GM12878 (cell line): ENCODE results near the gene GNAI2. TPM values are rescaled to one million over a fixed set of nuclear protein-coding genes. Genes with fewer than 3 reads are reported as not detected.

Experiments
- ATAC-seq: fragments of 200-7000 bp; cut with Tn5 transposase; 3 replicates; pipeline ENCODE4 v1.9.1; 2020; ENCODE audit warnings: mild to moderate bottlenecking, moderate library complexity
- BruUV-seq: library from RNA; stranded (reverse); fragments of 400-500 nt; replicated peaks from 2 replicates; lab custom pipeline; 2021; lab: Mats Ljungman, UMichigan
- CTCF ChIA-PET: fragments of 300-600 bp; sonication (Branson Sonifier 250); formaldehyde crosslinking; extraction: SDS; loops from one replicate; lab custom pipeline; 2021; ENCODE audit warnings: inconsistent platforms; lab: Yijun Ruan, JAX
- POLR2A ChIA-PET: fragments of 350-600 bp; formaldehyde crosslinking; extraction: SDS; loops from one replicate; lab custom pipeline; 2021; ENCODE audit warnings: inconsistent platforms; lab: Charles Lee
- RAD21 ChIA-PET: fragments of 300-600 bp; sonication (Branson Sonifier 250); formaldehyde crosslinking; loops from one replicate; lab custom pipeline; 2023; ENCODE audit warnings: antibody characterized with exemption; ENCODE audit not compliant: unreplicated experiment; lab: Charles Lee
- SMC1A ChIA-PET: fragments of 300-600 bp; sonication (Branson Sonifier 250); formaldehyde crosslinking; loops from one replicate; lab custom pipeline; 2023; ENCODE audit not compliant: unreplicated experiment, uncharacterized antibody; lab: Charles Lee
- DNase-seq: peaks from one replicate; pipeline ENCODE4 v3.0.0-alpha.2; 2011; ENCODE audit warnings: low read depth, low spot score
- FAIRE-seq: peaks from 3 replicates; lab custom pipeline; 2011; peaks lifted over from hg19 to GRCh38; lab: Jason Lieb, UNC
- H2AFZ ChIP-seq: 2 replicates; pipeline ENCODE4 v1.6.0; 2011; ENCODE audit warnings: low read depth, low read length, control low read depth; ENCODE audit not compliant: control insufficient read depth
- H3K27ac ChIP-seq: 2 replicates; pipeline ENCODE4 v1.5.1; 2011; ENCODE audit warnings: control low read depth; ENCODE audit not compliant: control insufficient read depth, insufficient read depth
- H3K27me3 ChIP-seq, 2 experiments: replicated peaks in 1 of 2; 2 replicates each; pipeline versions ENCODE4 v1.6.0 to v1.6.1; 2011; ENCODE audit warnings: low read length in 1 of 2; ENCODE audit not compliant: control insufficient read depth in 2 of 2, insufficient read depth in 2 of 2
- H3K36me3 ChIP-seq, 2 experiments: 2 replicates each; pipeline ENCODE4 v1.5.1; 2011; ENCODE audit warnings: low read length in 1 of 2; ENCODE audit not compliant: control insufficient read depth in 2 of 2, insufficient read depth in 2 of 2
- H3K4me1 ChIP-seq: 2 replicates; pipeline ENCODE4 v1.6.1; 2011; ENCODE audit warnings: mild to moderate bottlenecking, low read length, moderate library complexity, mixed read lengths; ENCODE audit not compliant: control insufficient read depth, insufficient read depth
- H3K4me2 ChIP-seq: 2 replicates; pipeline ENCODE4 v1.6.0; 2011; ENCODE audit warnings: control low read depth; ENCODE audit not compliant: control insufficient read depth, insufficient read depth
- H3K4me3 ChIP-seq: fragments of 200-600 bp; sonication (generic); 2 replicates; pipeline ENCODE4 v1.5.1; 2016
- H3K79me2 ChIP-seq: 2 replicates; pipeline ENCODE4 v1.6.0; 2011; ENCODE audit warnings: low read length; ENCODE audit not compliant: control insufficient read depth, insufficient read depth
- H3K9ac ChIP-seq: 2 replicates; pipeline ENCODE4 v1.8.0; 2011; ENCODE audit warnings: low read length, control low read depth, mixed read lengths; ENCODE audit not compliant: control insufficient read depth, insufficient read depth
- H3K9me3 ChIP-seq: replicated peaks from 3 replicates; pipeline ENCODE4 v1.5.1; 2011; ENCODE audit warnings: mild to moderate bottlenecking, low read length; ENCODE audit not compliant: control insufficient read depth, insufficient read depth
- H4K20me1 ChIP-seq: 2 replicates; pipeline ENCODE4 v1.6.0; 2011; ENCODE audit not compliant: control insufficient read depth, insufficient read depth
- ATF7 ChIP-seq: fragments of 450-650 bp; IDR thresholded peaks from 2 replicates; pipeline ENCODE4 v1.6.1; 2016; ENCODE audit warnings: low read depth, mild to moderate bottlenecking
- BHLHE40 ChIP-seq, 2 experiments: fragments of 450-650 bp in 1 of 2; IDR thresholded peaks; 2 replicates each; pipeline ENCODE4 v1.6.1; 2011 to 2017; ENCODE audit warnings: low read depth in 2 of 2, borderline replicate concordance in 1 of 2, improper control_type of control experiment in 1 of 2, low read length in 1 of 2, mild to moderate bottlenecking in 1 of 2
- HDGF ChIP-seq: fragments of 450-650 bp; IDR thresholded peaks from 2 replicates; pipeline ENCODE4 v1.6.1; 2016; ENCODE audit warnings: antibody characterized with exemption
- IKZF1 ChIP-seq: fragments of 450-650 bp; conservative IDR thresholded peaks from 2 replicates; pipeline ENCODE4 v1.6.1; 2017; ENCODE audit warnings: antibody characterized with exemption, mild to moderate bottlenecking
- KAT2A ChIP-seq: conservative IDR thresholded peaks from 2 replicates; pipeline ENCODE4 v1.6.1; 2011; ENCODE audit warnings: low read depth, low read length; ENCODE audit not compliant: control insufficient read depth
- LARP7 ChIP-seq: fragments of 450-650 bp; IDR thresholded peaks from 2 replicates; pipeline ENCODE4 v1.6.1; 2017; ENCODE audit warnings: mild to moderate bottlenecking
- MEF2A ChIP-seq: IDR thresholded peaks from 2 replicates; pipeline ENCODE4 v1.6.1; 2011; ENCODE audit warnings: low read depth, mild to moderate bottlenecking, low read length, moderate library complexity; ENCODE audit not compliant: insufficient read depth
- POLR2AphosphoS2 ChIP-seq: IDR thresholded peaks from 2 replicates; pipeline ENCODE4 v1.6.1; 2011; ENCODE audit warnings: low read depth, mild to moderate bottlenecking, low read length, improper control_type of control experiment, moderate library complexity
- RB1 ChIP-seq: fragments of 450-650 bp; formaldehyde crosslinking; IDR thresholded peaks from 2 replicates; pipeline ENCODE4 v1.6.1; 2017; ENCODE audit warnings: mild to moderate bottlenecking, borderline replicate concordance
- SIN3A ChIP-seq: IDR thresholded peaks from 2 replicates; pipeline ENCODE4 v1.6.1; 2012; ENCODE audit warnings: low read depth, low read length, improper control_type of control experiment
- SMC3 ChIP-seq: IDR thresholded peaks from 2 replicates; pipeline ENCODE4 v1.6.1; 2011; ENCODE audit warnings: low read length, improper control_type of control experiment, borderline replicate concordance
- SPI1 ChIP-seq: IDR thresholded peaks from 2 replicates; pipeline ENCODE4 v1.6.1; 2011; ENCODE audit warnings: low read depth, mild to moderate bottlenecking, low read length, moderate library complexity, borderline replicate concordance; ENCODE audit not compliant: insufficient read depth
- ZNF24 ChIP-seq: fragments of 450-650 bp; IDR thresholded peaks from 2 replicates; pipeline ENCODE4 v1.6.1; 2017; ENCODE audit warnings: antibody characterized with exemption, mild to moderate bottlenecking
- WGBS: methylation state at CpG from one replicate; pipeline ENCODE4 v1.1.6; 2016; ENCODE audit warnings: low lambda C conversion rate; ENCODE audit not compliant: insufficient replicate concordance, insufficient coverage; ENCODE audit errors: missing lambda C conversion rate; 5-methylcytosine and 5-hydroxymethylcytosine counted together
- in situ Hi-C: fragments of 300-500 bp; cut with MboI; formaldehyde crosslinking; loops from 9 replicates; pipeline ENCODE4 v1.14.3; 2018; ENCODE audit warnings: mixed read lengths
- intact Hi-C: fragments of 100-400 bp; cut with micrococcal nuclease; formaldehyde crosslinking; loops from one replicate; pipeline ENCODE4 v1.14.2; 2022; ENCODE audit not compliant: unreplicated experiment
- polyA plus RNA-seq, 11 experiments: library from polyadenylated mRNA; depleted of rRNA in 4 of 11; unstranded in 6 of 11; stranded (reverse) in 5 of 11; fragments of >200 nt; fragmentation: Nextera tagmentation in 4 of 11; fragmentation: Illumina TruSeq in 1 of 11; extraction: Ambion mirVana in 4 of 11; extraction: Trizol in 1 of 11; gene quantifications; 1 replicate in 1 of 11; 2 replicates in 10 of 11; pipeline versions ENCODE4 v1.2.1 to v1.2.3, GENCODE V29; 2011 to 2016; ENCODE audit warnings: inconsistent platforms in 2 of 11, missing spikeins in 2 of 11, low read depth in 1 of 11
- total RNA-seq, 4 experiments: library from RNA; depleted of rRNA in 3 of 4; stranded (reverse); fragments of >200 nt in 3 of 4; fragmentation: Illumina TruSeq in 1 of 4; extraction: Trizol in 1 of 4; gene quantifications; 2 replicates each; pipeline versions ENCODE4 v1.2.1 to v1.2.3, GENCODE V29; 2013 to 2021
- TF ChIP-seq, protein P1 (sequence below): fragments of 450-650 bp; IDR thresholded peaks from 2 replicates; pipeline ENCODE4 v1.6.1; 2016; ENCODE audit warnings: mild to moderate bottlenecking

Gene GNAI2
- total and polyA plus RNA-seq, 10 of the 15 experiments (the other 5 are each of a cell fraction or from before 2014, with no cell fraction given), result 5.0 to 346 (median 237) TPM

DNA sequence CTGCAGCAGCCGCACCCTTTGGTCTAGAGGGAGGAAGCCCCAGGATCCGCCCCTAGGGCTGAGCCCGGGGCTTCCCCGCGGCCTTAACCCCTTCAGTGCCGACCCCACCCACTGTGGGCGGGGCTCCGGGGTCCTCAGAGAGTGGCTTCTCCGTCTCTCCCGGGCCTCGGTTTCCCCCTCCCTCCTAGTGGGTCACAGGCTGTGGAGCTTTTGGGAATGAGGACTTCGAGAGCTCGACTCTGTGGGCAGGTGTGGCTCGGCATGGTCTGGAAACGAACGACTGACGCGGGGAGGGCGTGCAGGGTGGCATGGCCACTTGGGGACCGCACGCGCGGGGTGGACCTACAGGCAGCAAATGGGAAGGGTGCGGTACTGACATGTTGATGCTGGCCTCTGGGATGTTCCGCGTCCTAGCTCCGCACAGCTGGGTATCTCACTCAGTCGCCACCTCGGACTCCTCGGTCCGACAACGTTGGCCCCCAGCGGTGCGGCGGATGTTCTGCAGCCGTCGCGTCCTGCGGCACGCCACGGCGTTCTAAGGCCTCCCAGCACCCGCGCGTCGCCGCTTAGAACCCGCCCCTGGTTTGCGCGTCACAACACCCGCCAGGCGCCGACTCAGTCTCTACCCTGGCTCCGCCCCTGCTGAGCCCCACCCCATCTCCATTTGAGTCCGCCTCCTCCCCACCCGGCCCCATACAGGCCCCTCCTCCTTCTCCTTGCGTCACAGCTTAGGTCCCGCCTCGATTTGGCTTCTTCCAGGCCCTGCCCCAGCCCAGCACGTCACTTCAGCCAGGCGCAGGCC, 63.0 kb downstream of the GNAI2 start, which contains the start of the genes HYAL3 and NAA80 (continued):
- TF ChIP-seq KAT2A (no peak), SMC3 (no peak), IKZF1 (peak; percentile 81), BHLHE40 (IDR thresholded peaks at IDR 0.05; ENCODE audit: borderline replicate concordance in 1 of 2, low read depth in 2 of 2, low read length in 1 of 2) (peak; percentile 40 to 89; a peak in 3 of 4 replicates), HDGF (peak; percentile 100), POLR2AphosphoS2 (peak; percentile 81; the same call in 1 of the 2 replicates), ZNF24 (peak; percentile 71; the same call in 1 of the 2 replicates), LARP7 (peak; percentile 97)
- TF ChIP-seq, all 136 proteins: peak for 39

DNA sequence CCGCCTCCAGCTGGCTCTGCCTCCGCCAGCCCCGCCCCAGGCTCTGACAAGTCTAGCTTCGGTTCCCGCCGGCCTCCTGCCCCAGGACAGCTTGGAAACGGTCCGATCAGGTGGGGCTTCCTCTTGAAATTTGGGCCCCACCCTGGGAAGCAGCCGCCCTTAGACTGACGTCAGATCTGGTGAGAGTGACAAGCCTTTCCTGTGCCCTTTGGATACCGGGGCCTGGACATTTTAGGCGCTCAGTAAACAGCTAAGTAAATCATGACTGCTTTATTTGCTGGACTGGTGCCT, 63.6 kb downstream of the GNAI2 start:
- Histone ChIP-seq H3K4me1 (peaks cover 4% of the 10 kb centered on the region), H3K9me3 (no peaks in the 10 kb centered on the region), H3K27ac (peak overlapping the region; percentile 68), H3K4me3 (peak overlapping the region; percentile 79), H3K79me2 (peaks cover 2% of the 10 kb centered on the region; the same call in 1 of the 2 replicates), H3K27me3 (no peaks in the 10 kb centered on the region), H3K36me3 (no peaks in the 10 kb centered on the region), H4K20me1 (no peaks in the 10 kb centered on the region), H3K9ac (peak overlapping the region; percentile 64), H2AFZ (peak overlapping the region; percentile 73), H3K4me2 (peak overlapping the region; percentile 90)
- ATAC-seq, result no peak
- intact Hi-C loops, result loop anchor here (1.0 to 5.0 kb wide), 2 partner anchors 22 to 38 kb away; no protein-coding TSS in a partner anchor
- ChIA-PET CTCF (interaction anchor here (0.7 to 3.5 kb wide), 12 partner anchors 19 to 243 kb away, joined by 3 to 22 read pairs (median 5); partner anchors contain the start of gene TUSC2), RAD21 (interaction anchor here (0.7 to 2.2 kb wide), 8 partner anchors 11 to 53 kb away, joined by 3 to 15 read pairs (median 6); partner anchors contain the start of genes CYB561D2, NPRL2 and TUSC2), POLR2A (interaction anchor here (0.5 to 2.7 kb wide), 15 partner anchors 9 to 829 kb away, joined by 3 to 30 read pairs (median 5); partner anchors contain the start of genes CYB561D2, DAG1, NPRL2 and RASSF1), SMC1A (interaction anchor here (0.7 to 2.3 kb wide), 7 partner anchors 17 to 72 kb away, joined by 3 to 9 read pairs (median 3); no protein-coding TSS in a partner anchor)
- TF ChIP-seq, protein P1, sequence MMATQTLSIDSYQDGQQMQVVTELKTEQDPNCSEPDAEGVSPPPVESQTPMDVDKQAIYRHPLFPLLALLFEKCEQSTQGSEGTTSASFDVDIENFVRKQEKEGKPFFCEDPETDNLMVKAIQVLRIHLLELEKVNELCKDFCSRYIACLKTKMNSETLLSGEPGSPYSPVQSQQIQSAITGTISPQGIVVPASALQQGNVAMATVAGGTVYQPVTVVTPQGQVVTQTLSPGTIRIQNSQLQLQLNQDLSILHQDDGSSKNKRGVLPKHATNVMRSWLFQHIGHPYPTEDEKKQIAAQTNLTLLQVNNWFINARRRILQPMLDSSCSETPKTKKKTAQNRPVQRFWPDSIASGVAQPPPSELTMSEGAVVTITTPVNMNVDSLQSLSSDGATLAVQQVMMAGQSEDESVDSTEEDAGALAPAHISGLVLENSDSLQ, result peak; percentile 78
- TF ChIP-seq ATF7 (0 out of 2 replicates have a peak, but pooled peaks have one; percentile 42), MEF2A (no peak), RB1 (peak; percentile 27; the same call in 1 of the 2 replicates), SIN3A (0 out of 2 replicates have a peak, but pooled peaks have one; percentile 19), SPI1 (0 out of 2 replicates have a peak, but pooled peaks have one; percentile 6)
- no peak for FAIRE-seq
- no TSS peak for BruUV-seq
- in situ Hi-C loops, result no loop called here
- WGBS, result under 1% methylated on average over 12 of the region's 12 CpGs
- no peak for DNase-seq
